Gastrocnemius medialis (tissue), 4 donors: ENCODE data around the gene TRIP10. TPM values are rescaled to one million over a fixed set of nuclear protein-coding genes. Genes with fewer than 3 reads are reported as not detected.

Experiments used
- ATAC-seq, 2 donors: fragments of 150-250 bp; one replicate each; pipeline ENCODE4 v1.9.1; 2016
- DNase-seq, 2 donors: peaks; one replicate each; pipeline ENCODE4 v3.0.0-alpha.2; 2019
- H3K27ac ChIP-seq, 4 donors: fragments of 200-600 bp; sonication (generic); 1 replicate in 1 of 4; 2 replicates in 3 of 4; pipeline ENCODE4 v1.5.1; 2016 to 2018; ENCODE audit warnings: mild to moderate bottlenecking in 2 of 4, moderate library complexity in 1 of 4
- H3K27me3 ChIP-seq, 3 donors: fragments of 200-600 bp; sonication (generic) in 2 of 3; 1 replicate in 1 of 3; 2 replicates in 2 of 3; pipeline versions ENCODE4 v1.5.1 to v1.6.0; 2016 to 2019; ENCODE audit warnings: mild to moderate bottlenecking in 1 of 3, moderate library complexity in 1 of 3
- H3K36me3 ChIP-seq, 2 donors: fragments of 200-600 bp; sonication (generic) in 1 of 2; one replicate each; pipeline ENCODE4 v1.5.1; 2017 to 2018
- H3K4me1 ChIP-seq, 2 donors: fragments of 200-600 bp; sonication (generic) in 1 of 2; one replicate each; pipeline ENCODE4 v1.5.1; 2016 to 2017; ENCODE audit warnings: mild to moderate bottlenecking in 2 of 2
- H3K4me3 ChIP-seq, 4 donors: fragments of 200-600 bp; sonication (generic) in 3 of 4; 1 replicate in 1 of 4; 2 replicates in 3 of 4; pipeline ENCODE4 v1.5.1; 2016 to 2019; ENCODE audit warnings: mild to moderate bottlenecking in 2 of 4
- H3K9me3 ChIP-seq, 3 donors: fragments of 200-600 bp; sonication (generic) in 2 of 3; 1 replicate in 1 of 3; 2 replicates in 2 of 3; pipeline ENCODE4 v1.5.1; 2016 to 2019
- POLR2A ChIP-seq, 2 donors: fragments of 450-650 bp; IDR thresholded peaks; one replicate each; pipeline ENCODE4 v1.6.1; 2017; ENCODE audit warnings: antibody characterized with exemption in 2 of 2, mild to moderate bottlenecking in 2 of 2, moderate library complexity in 2 of 2
- in situ Hi-C, 4 donors: fragments of 200-750 bp; cut with MboI; loops; one replicate each; pipeline versions ENCODE4 v1.15.0 to v1.8.0; 2017; ENCODE audit warnings: low sequenced_read_pairs in 4 of 4
- intact Hi-C: fragments of 100-400 bp; cut with DNase I; formaldehyde crosslinking; loops from one replicate; pipeline ENCODE4 v1.15.1; 2023; ENCODE audit warnings: low total_unique reads
- total RNA-seq, 4 donors: library from RNA; depleted of rRNA; stranded (reverse); fragments of >200 nt; gene quantifications; one replicate each; pipeline versions ENCODE4 v1.1.0 to v1.2.3, GENCODE V29; 2016
- TF ChIP-seq, protein P1 (sequence below), 5 experiments: fragments of 450-650 bp in 3 of 5; fragments of 200-600 bp in 2 of 5; sonication (generic) in 2 of 5; IDR thresholded peaks in 4 of 5; conservative IDR thresholded peaks in 1 of 5; 1 replicate in 4 of 5; 2 replicates in 1 of 5; pipeline ENCODE4 v1.5.1; 2016 to 2019; ENCODE audit warnings: antibody characterized with exemption in 5 of 5, mild to moderate bottlenecking in 3 of 5, moderate library complexity in 3 of 5

Gene TRIP10
- total RNA-seq, 4 donors from 2014 or later = 130 to 237 (median 178) TPM

DNA sequence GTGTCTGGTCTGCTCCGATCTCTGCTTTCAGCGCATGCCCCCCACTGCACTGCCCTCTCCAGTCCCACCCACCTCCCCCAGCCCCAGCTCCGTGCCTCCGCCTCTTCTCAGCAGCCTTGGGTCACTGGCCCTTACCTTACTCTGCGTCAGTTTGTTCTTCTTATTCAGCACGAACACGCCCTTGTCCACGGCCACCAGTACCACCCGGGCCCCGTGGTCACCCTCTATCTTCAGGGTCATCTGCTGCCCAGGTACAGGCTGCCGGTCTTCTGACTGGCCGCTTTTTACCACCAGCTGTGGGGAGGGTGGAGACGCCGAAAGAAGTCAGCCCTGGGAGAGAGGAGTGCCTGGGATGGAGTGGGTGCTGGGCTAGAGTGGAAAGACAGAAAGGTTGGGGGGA lies 29.9 kb upstream of the TRIP10 start:
- Histone ChIP-seq H3K27me3 (peaks cover 0 to 10% (median 6%) of the 10 kb centered on the region in 3 donors), H3K27ac (no peak overlapping the region), H3K36me3 (no peaks in the 10 kb centered on the region), H3K4me3 (no peak overlapping the region), H3K4me1 (no peaks in the 10 kb centered on the region), H3K9me3 (no peaks in the 10 kb centered on the region)
- DNase-seq = no peak
- in situ Hi-C loops = no loop called here
- intact Hi-C loops = no loop called here
- ATAC-seq = no peak
- TF ChIP-seq POLR2A (IDR thresholded peaks at IDR 0.05) = no peak
- TF ChIP-seq, protein P1, sequence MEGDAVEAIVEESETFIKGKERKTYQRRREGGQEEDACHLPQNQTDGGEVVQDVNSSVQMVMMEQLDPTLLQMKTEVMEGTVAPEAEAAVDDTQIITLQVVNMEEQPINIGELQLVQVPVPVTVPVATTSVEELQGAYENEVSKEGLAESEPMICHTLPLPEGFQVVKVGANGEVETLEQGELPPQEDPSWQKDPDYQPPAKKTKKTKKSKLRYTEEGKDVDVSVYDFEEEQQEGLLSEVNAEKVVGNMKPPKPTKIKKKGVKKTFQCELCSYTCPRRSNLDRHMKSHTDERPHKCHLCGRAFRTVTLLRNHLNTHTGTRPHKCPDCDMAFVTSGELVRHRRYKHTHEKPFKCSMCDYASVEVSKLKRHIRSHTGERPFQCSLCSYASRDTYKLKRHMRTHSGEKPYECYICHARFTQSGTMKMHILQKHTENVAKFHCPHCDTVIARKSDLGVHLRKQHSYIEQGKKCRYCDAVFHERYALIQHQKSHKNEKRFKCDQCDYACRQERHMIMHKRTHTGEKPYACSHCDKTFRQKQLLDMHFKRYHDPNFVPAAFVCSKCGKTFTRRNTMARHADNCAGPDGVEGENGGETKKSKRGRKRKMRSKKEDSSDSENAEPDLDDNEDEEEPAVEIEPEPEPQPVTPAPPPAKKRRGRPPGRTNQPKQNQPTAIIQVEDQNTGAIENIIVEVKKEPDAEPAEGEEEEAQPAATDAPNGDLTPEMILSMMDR (IDR thresholded peaks at IDR 0.05 in 4 of 5, conservative IDR thresholded peaks at IDR 0.05 in 1 of 5) = no peak

DNA sequence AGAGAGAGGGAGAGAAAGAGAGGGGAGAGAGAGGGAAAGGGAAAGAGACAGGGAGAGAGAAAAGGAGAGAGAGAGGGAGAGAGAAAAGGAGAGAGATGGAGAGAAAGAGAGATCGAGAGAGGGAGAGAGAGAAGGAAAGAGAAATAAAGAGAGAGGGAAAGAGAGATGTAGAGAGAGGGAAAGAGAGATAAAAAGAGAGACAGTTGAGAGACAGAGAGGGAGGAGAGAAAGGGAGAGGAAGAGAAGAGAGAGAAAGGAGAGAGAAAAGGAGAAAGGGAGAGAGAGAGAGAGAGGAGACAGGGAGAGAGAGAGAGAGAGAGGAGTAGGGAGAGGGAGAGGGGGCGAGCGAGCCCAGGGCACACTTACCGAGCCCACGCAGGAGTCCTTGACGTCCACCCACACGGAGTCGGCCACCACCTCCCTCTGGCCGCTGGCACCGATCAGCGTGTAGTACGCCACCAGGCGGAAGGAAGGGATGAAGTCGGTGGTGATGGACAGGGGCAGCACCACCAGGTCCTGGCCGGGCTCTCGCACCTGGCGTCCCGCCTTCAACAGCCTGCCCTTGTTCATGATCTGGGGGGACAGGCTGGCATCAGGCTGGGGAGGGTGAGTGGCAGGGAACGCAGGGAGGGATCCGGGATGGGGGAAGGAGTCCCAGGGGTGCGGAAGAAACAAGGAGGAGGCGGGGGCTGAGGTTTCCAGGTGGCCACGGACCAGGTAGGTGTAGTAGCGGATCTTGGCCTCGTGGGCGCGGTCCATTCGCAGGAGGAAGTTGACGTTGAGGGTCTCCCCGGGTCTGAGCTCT lies 29.0 kb upstream of the TRIP10 start:
- Histone ChIP-seq H3K27me3 (peaks cover 0 to 10% (median 6%) of the 10 kb centered on the region in 3 donors), H3K4me1 (no peaks in the 10 kb centered on the region), H3K36me3 (no peaks in the 10 kb centered on the region), H3K9me3 (no peaks in the 10 kb centered on the region), H3K4me3 (no peak overlapping the region), H3K27ac (no peak overlapping the region)
- TF ChIP-seq POLR2A (IDR thresholded peaks at IDR 0.05) = no peak
- ATAC-seq (no peak), DNase-seq (no peak)
- in situ Hi-C loops = no loop called here
- intact Hi-C loops = no loop called here

GRCh38 chr19:6711078-6711361 lies 28.5 kb upstream of the TRIP10 start:
- Histone ChIP-seq H3K4me1 (no peaks in the 10 kb centered on the region), H3K27me3 (peaks cover 0 to 10% (median 6%) of the 10 kb centered on the region in 3 donors), H3K36me3 (no peaks in the 10 kb centered on the region), H3K27ac (no peak overlapping the region), H3K9me3 (no peaks in the 10 kb centered on the region), H3K4me3 (no peak overlapping the region)
- TF ChIP-seq POLR2A (IDR thresholded peaks at IDR 0.05) = no peak
- TF ChIP-seq, protein P1 (IDR thresholded peaks at IDR 0.05 in 4 of 5, conservative IDR thresholded peaks at IDR 0.05 in 1 of 5) = no peak
- in situ Hi-C loops (no loop called here), intact Hi-C loops (no loop called here)
- no peak for DNase-seq
- ATAC-seq = no peak

- intact Hi-C loops = no loop called here
These were observed 27.9 kb upstream of the TRIP10 start for GRCh38 chr19:6711605-6712004.

DNA sequence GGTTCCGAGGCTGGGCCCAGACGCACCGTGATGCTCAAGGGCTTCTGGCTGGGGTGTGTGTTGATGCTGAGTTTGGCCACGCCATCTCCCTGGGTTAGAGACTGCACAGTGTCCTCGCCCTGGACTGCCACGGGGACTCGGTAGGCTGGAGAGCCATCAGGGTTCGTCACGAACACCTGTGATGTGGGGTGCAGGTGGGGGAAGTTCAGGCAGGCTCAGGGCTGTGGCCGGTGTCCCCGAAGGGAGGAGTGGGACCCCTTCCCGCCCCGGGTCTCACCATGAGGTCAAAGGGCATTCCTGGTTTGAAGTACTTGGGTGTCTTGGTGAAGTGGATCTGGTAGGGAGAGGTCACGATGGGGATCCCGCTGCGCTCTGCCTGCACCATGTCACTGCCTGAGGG lies 27.2 kb upstream of the TRIP10 start:
- in situ Hi-C loops (no loop called here), intact Hi-C loops (no loop called here)
- peaks cover 0 to 10% (median 6%) of the 10 kb centered on the region in 3 donors for H3K27me3 ChIP-seq
- no peak for DNase-seq
- no peak overlapping the region for H3K27ac ChIP-seq
- H3K4me1 ChIP-seq = no peaks in the 10 kb centered on the region
- no peak overlapping the region for H3K4me3 ChIP-seq
- no peaks in the 10 kb centered on the region for H3K9me3 ChIP-seq
- TF ChIP-seq, protein P1 (IDR thresholded peaks at IDR 0.05 in 4 of 5, conservative IDR thresholded peaks at IDR 0.05 in 1 of 5) = no peak
- no peak for TF ChIP-seq POLR2A (IDR thresholded peaks at IDR 0.05)
- H3K36me3 ChIP-seq = no peaks in the 10 kb centered on the region
- no peak for ATAC-seq

More at GRCh38 chr19:6711605-6712004, 27.9 kb upstream of the TRIP10 start:
- DNase-seq = no peak
- H3K27ac ChIP-seq = no peak overlapping the region
- H3K27me3 ChIP-seq = peaks cover 0 to 10% (median 6%) of the 10 kb centered on the region in 3 donors
- H3K4me1 ChIP-seq = no peaks in the 10 kb centered on the region
- H3K4me3 ChIP-seq = no peak overlapping the region
- H3K36me3 ChIP-seq = no peaks in the 10 kb centered on the region
- TF ChIP-seq POLR2A (IDR thresholded peaks at IDR 0.05) = no peak
- TF ChIP-seq, protein P1 (IDR thresholded peaks at IDR 0.05 in 4 of 5, conservative IDR thresholded peaks at IDR 0.05 in 1 of 5) = no peak
- H3K9me3 ChIP-seq = no peaks in the 10 kb centered on the region
- ATAC-seq = no peak
- in situ Hi-C loops = no loop called here
